ENCODE data around the gene TTLL10. TPM values are rescaled to one million over a fixed set of nuclear protein-coding genes. Genes with fewer than 3 reads are reported as not detected.

Gene TTLL10
- total RNA-seq, 1 donor from 2014 or later: not detected

GRCh38 chr1:1229770-1230169 lies 56.1 kb downstream of the TTLL10 start:
- Mint-ChIP-seq H3K27ac (ENCODE audit: unreplicated experiment) (no peak overlapping the region), H3K27me3 (ENCODE audit: unreplicated experiment) (peaks cover 15% of the 10 kb centered on the region), H3K4me3 (ENCODE audit: unreplicated experiment) (peak overlapping the region; percentile 60), H3K4me1 (ENCODE audit: unreplicated experiment) (peaks cover 26% of the 10 kb centered on the region), H3K36me3 (ENCODE audit: low read depth, unreplicated experiment) (peaks cover 19% of the 10 kb centered on the region), H3K9me3 (ENCODE audit: unreplicated experiment) (no peaks in the 10 kb centered on the region)
- no peak for TF ChIP-seq CTCF (IDR thresholded peaks at IDR 0.05; ENCODE audit: unreplicated experiment)
- no peak for DNase-seq (ENCODE audit: low spot score)

- H3K27ac Mint-ChIP-seq (ENCODE audit: unreplicated experiment): peak overlapping the region; percentile 88
- DNase-seq (ENCODE audit: low spot score): no peak
- no peaks in the 10 kb centered on the region for H3K9me3 Mint-ChIP-seq (ENCODE audit: unreplicated experiment)
- H3K4me3 Mint-ChIP-seq (ENCODE audit: unreplicated experiment): peak overlapping the region; percentile 97
- peaks cover 15% of the 10 kb centered on the region for H3K27me3 Mint-ChIP-seq (ENCODE audit: unreplicated experiment)
- peaks cover 12% of the 10 kb centered on the region for H3K36me3 Mint-ChIP-seq (ENCODE audit: low read depth, unreplicated experiment)
- TF ChIP-seq CTCF (IDR thresholded peaks at IDR 0.05; ENCODE audit: unreplicated experiment): no peak
- H3K4me1 Mint-ChIP-seq (ENCODE audit: unreplicated experiment): peaks cover 22% of the 10 kb centered on the region
Measured at GRCh38 chr1:1230656-1231399, 57.1 kb downstream of the TTLL10 start.

GRCh38 chr1:1231400-1232207 lies 57.9 kb downstream of the TTLL10 start, which contains the start of gene SDF4:
Gene SDF4 (minus strand): TSS chr1:1232001. CDS start chr1:1228772, 3,229 bp downstream.
- H3K9me3 Mint-ChIP-seq (ENCODE audit: unreplicated experiment): no peaks in the 10 kb centered on the region
- H3K4me3 Mint-ChIP-seq (ENCODE audit: unreplicated experiment): peak within 1 kb of the TSS; percentile 97
- TF ChIP-seq CTCF (IDR thresholded peaks at IDR 0.05; ENCODE audit: unreplicated experiment): peak; percentile 12
- H3K4me1 Mint-ChIP-seq (ENCODE audit: unreplicated experiment): peaks cover 22% of the 10 kb centered on the region
- H3K27ac Mint-ChIP-seq (ENCODE audit: unreplicated experiment): peak within 1 kb of the TSS; percentile 88
- peaks cover 11% of the 10 kb centered on the region for H3K36me3 Mint-ChIP-seq (ENCODE audit: low read depth, unreplicated experiment)
- peaks cover 15% of the 10 kb centered on the region for H3K27me3 Mint-ChIP-seq (ENCODE audit: unreplicated experiment)
- DNase-seq (ENCODE audit: low spot score): peak; percentile 94

GRCh38 chr1:1232208-1232795 lies 58.6 kb downstream of the TTLL10 start, which contains the start of gene B3GALT6:
Gene B3GALT6 (plus strand): TSS chr1:1232237. CDS start chr1:1232279, 42 bp downstream.
- no peak for TF ChIP-seq CTCF (IDR thresholded peaks at IDR 0.05; ENCODE audit: unreplicated experiment)
- peaks cover 11% of the 10 kb centered on the region for H3K36me3 Mint-ChIP-seq (ENCODE audit: low read depth, unreplicated experiment)
- peak within 1 kb of the TSS; percentile 97 for H3K4me3 Mint-ChIP-seq (ENCODE audit: unreplicated experiment)
- DNase-seq (ENCODE audit: low spot score): no peak
- H3K27ac Mint-ChIP-seq (ENCODE audit: unreplicated experiment): peak within 1 kb of the TSS; percentile 88
- H3K27me3 Mint-ChIP-seq (ENCODE audit: unreplicated experiment): peaks cover 15% of the 10 kb centered on the region
- H3K9me3 Mint-ChIP-seq (ENCODE audit: unreplicated experiment): no peaks in the 10 kb centered on the region
- H3K4me1 Mint-ChIP-seq (ENCODE audit: unreplicated experiment): peaks cover 22% of the 10 kb centered on the region

All from endothelial cell (in vitro differentiated cells).